GM13977 (cell line): ENCODE measurements around the gene SYNGR1.
"Not testable (repeated sequence)": the region's sequence is repeated elsewhere in the genome, so short reads cannot be mapped to it uniquely, and the experiment has no call there.

Source experiments
- DNase-seq: peaks from one replicate; pipeline ENCODE4 v3.0.0; 2012; ENCODE audit warnings: low spot score
- in situ Hi-C: fragments of 300-500 bp; cut with MboI; formaldehyde crosslinking; loops from one replicate; pipeline ENCODE4 v1.12.0; 2022; ENCODE audit warnings: low sequenced_read_pairs, low pct_unique_long_range_greater_than_20kb, mixed read lengths, inconsistent platforms; ENCODE audit not compliant: unreplicated experiment
- TF ChIP-seq, protein P1 (sequence below): IDR thresholded peaks from 2 replicates; pipeline ENCODE4 v1.5.1; 2012; ENCODE audit warnings: mild to moderate bottlenecking, control low read depth; ENCODE audit not compliant: insufficient read depth; ENCODE audit errors: extremely low read depth, missing control alignments

The SYNGR1 gene

DNA sequence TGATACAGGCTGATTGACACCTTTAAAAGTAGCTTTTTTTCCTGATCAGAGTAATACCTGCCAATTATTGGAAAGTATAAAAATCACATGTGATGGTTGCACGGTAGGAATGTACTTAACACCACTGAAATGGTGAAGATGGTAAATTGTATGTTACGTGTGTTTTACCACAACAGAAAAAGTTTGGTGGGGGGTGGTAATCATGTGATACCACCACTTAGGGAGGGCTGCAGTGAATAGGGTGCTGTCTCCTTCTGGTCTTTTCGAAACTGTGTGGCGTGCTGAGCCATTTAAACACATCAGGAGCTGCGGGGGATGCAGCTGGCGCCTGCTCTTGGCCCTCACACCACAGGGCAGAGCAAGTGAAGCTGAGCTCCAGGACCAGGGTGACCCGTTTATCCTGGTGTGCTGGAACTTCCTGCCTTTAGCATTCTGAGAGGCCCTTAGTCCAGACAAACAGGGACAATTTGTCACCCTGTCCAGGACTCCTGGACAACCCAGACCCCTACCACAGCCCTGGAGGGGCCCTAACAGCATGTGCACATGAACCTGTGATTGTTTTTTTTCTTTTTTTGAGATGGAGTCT, 2.6 kb downstream of the SYNGR1 start:
- no peak for DNase-seq
- TF ChIP-seq, protein P1, sequence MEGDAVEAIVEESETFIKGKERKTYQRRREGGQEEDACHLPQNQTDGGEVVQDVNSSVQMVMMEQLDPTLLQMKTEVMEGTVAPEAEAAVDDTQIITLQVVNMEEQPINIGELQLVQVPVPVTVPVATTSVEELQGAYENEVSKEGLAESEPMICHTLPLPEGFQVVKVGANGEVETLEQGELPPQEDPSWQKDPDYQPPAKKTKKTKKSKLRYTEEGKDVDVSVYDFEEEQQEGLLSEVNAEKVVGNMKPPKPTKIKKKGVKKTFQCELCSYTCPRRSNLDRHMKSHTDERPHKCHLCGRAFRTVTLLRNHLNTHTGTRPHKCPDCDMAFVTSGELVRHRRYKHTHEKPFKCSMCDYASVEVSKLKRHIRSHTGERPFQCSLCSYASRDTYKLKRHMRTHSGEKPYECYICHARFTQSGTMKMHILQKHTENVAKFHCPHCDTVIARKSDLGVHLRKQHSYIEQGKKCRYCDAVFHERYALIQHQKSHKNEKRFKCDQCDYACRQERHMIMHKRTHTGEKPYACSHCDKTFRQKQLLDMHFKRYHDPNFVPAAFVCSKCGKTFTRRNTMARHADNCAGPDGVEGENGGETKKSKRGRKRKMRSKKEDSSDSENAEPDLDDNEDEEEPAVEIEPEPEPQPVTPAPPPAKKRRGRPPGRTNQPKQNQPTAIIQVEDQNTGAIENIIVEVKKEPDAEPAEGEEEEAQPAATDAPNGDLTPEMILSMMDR = no peak
- in situ Hi-C loops = no loop called here

DNA sequence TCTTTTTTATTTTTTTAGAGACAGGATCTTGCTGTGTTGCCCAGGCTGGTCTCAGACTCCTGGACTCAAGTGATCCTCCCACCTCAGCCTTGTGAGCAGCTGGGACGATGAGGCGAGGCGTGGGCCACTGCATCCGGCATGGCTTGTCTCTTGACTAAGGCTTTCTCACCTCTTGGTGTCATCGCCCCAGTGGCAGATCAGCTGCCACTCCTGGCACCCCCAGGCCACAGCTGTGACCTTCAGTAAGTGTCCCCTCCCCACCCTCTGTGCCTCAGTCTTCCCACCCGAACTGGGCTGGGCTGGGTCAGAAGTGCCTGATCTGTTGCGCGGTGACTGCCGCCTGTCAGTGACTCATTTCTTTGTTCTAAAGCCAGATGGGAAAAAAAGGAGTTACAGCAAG, 3.6 kb downstream of the SYNGR1 start:
- no peak for DNase-seq
- in situ Hi-C loops = no loop called here
- TF ChIP-seq, protein P1 = no peak

DNA sequence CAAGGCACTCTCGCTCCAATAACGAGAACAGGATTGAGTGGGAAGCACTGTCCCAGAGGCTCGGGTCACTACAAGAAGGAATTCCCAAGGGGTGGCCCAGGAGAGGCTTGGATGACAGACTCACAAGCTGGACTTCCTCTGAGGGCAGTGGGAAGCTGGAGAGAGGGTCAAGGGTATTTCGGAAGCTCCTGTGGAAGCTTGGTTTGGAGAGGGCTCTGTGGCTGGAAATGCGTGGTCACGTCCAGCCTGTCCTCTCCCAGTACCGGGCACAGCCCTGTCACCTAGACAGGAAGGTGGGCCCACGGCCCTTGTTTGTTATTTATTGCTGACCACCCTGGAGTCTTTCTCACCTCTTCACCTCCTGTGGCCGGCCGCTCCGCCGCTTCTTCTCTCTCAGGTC, 5.3 kb downstream of the SYNGR1 start:
- no peak for DNase-seq
- TF ChIP-seq, protein P1 = no peak
- in situ Hi-C loops = no loop called here

DNA sequence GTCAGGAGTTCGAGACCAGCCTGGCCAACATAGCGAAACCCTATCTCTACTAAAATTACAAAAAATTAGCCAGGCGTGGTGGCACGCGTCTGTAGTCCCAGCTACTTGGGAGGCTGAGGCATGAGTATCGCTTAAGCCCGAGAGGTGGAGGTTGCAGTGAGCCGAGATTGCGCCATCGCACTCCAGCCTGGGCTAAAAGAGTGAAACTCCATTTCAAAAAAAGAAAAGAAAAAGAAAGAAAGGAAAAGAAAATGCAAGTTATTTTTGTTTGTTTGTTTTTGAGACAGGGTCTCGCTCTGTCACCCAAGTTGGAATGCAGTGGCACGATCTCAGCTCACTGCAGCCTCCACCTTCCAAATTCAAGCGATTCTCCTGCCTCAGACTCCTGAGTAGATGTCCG, 6.0 kb downstream of the SYNGR1 start:
- in situ Hi-C loops, DNase-seq: not testable (repeated sequence)

DNA sequence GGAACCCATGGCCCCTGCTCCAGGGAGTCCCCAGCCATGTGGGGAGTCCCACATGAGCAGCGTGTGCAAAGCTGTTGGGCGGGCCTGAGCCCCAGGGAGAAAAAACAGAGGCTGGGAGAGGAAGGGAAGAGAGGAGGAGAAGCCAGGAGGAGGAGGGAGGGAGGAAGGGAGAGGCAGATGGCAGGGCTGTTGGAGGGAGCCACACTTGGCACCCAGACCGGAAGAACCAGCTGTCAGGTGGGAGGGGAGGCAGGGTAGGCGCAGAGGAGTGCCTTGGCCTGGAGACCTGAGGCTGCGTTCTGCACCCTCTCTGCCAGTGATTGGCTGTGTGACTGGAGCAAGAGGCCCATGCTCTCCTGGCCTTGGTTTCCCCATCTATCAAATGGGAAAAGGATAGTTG, 6.7 kb downstream of the SYNGR1 start:
- no peak for DNase-seq
- in situ Hi-C loops = no loop called here
- TF ChIP-seq, protein P1 = no peak

DNA sequence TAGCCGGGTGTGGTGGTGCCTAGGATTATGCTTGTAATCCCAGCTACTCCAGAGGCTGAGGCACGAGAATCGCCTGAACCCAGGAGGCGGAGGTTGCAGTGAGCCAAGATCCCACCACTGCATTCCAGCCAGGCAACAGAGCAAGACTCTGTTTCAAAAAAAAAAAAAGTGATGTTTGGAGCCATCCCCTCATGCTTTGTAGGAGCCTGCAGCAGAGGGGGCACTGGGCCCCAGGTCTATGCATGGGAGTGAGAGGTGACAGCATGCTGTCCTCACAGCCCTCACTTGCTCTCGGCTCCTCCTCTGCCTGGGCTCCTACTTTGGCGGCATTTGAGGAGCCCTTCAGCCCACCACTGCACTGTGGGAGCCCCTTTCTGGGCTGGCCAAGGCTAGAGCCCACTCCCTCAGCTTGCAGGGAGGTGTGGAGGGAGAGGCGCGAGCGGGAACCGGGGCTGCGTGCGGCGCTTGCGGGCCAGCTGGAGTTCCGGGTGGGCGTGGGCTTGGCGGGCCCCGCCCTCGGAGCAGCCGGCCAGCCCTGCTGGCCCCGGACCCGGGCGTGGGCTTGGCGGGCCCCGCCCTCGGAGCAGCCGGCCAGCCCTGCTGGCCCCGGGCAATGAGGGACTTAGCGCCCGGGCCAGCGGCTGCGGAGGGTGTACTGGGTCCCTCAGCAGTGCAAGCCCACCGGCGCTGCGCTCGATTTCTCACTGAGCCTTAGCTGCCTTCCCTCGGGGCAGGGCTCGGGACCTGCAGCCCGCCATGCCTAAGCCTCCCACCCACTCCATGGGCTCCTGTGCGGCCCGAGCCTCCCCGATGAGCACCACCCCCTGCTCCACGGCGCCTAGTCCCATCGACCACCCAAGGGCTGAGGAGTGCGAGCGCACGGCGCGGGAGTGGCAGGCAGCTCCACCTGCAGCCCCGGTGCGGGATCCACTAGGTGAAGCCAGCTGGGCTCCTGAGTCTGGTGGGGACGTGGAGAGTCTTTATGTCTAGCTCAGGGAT, 7.6 kb downstream of the SYNGR1 start:
- in situ Hi-C loops, DNase-seq: not testable (repeated sequence)

DNA sequence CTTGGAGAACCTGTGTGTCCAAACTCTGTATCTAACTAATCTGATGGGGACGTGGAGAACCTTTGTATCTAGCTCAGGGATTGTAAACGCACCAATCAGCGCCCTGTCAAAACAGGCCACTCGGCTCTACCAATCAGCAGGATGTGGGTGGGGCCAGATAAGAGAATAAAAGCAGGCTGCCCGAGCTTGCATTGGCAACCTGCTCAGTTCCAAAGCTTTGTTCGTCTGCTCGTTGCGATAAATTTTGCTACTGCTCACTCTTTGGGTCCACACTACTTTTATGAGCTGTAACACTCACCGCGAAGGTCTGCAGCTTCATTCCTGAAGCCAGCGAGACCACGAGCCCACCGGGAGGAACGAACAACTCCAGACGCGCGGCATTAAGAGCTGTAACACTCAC, 8.4 kb downstream of the SYNGR1 start:
- DNase-seq = not testable (repeated sequence)

DNA sequence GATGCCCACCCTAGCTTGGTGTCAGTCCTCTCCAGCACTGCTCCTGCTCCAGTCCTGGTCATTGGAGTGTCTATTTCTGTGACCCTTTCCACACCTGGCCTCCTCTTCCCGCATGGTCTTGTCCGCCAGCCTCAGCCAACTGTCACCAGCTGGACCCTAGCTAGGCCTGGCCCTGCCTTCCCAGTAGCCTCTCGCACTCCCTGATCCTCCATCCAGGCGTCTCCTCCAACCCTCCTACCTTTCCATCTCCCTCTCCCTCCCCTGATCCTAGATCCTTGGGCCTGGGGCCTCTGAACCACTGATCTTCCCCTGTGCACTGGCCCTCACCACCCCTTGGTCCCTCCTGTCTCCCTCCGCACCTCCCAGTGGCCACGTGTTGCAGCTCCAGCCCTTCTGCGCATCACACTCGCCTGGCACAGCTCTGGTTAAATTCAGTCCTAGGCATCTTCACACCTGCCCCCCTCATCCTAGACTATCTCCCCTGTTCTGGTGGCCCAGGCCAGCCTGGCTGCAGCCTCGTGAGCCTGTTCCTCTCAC, 9.9 kb downstream of the SYNGR1 start:
- in situ Hi-C loops = no loop called here
- TF ChIP-seq, protein P1 = no peak
- no peak for DNase-seq

More for the DNA sequence above, 8.4 kb downstream of the SYNGR1 start:
- in situ Hi-C loops = not testable (repeated sequence)
